Inflammatory macrophage (primary cell): ENCODE measurements around the gene CD99L2.

Experiments used
- DNase-seq, 2 donors: peaks; one replicate each; pipeline ENCODE4 v3.0.0-alpha.2; 2020 to 2022
- total RNA-seq, 18 experiments: gene quantifications; one replicate each; lab custom pipeline; 2026; ENCODE audit warnings: mixed read lengths in 6 of 18, inconsistent platforms in 2 of 18; lab: John Stamatoyannopoulos, UW

The CD99L2 gene
- 33.6 to 76.0 (median 59.5) reads per million in 18 experiments for total RNA-seq

DNA sequence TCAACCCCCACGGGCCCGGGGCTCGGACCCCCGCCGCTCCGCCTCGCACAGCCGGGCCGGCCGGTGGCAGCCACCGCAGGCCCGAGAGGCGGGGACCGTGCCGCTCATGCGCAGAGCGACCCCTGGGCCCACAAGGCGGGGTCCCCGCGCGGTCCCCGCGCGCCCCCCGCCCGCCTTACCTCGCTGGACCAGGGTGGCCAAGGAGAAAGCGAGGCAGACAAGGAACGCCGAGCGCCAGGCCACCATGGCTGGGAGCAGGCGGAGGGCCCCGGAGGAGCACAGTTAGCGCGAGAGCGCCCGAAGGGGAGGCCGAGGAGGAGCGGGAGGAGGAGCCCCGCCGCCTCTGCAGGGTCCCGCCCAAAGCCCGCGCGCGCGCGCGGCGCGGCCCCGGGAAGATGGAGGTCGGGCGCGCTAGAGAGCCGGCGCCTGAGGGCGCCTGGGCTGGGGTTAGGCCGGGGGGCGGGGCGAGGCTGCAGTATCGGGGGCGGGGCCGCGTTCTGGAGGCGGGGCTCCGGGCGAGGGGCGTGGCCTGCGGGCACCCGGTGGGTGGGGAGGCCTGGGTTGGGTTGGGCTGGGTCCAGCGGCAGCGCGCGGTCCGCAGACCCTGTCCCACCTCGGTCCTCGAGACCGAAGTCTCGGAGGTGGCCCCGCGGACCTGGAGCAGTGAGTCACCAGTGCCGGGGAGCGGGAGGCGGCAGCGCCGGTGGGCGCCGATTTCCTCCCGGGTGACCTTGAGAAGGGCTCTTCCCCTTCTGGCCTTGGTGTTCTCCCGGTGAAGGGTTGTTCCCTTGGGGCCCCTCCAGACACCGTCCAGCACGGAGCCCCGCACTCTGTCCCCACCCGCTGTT lies at the start of gene CD99L2:
TSS of gene CD99L2 (minus strand) at position 326 of the 848 bp plus-strand sequence. CDS start at position 246, 80 bp downstream.
- DNase-seq, result peak; percentile 87 to 88

DNA sequence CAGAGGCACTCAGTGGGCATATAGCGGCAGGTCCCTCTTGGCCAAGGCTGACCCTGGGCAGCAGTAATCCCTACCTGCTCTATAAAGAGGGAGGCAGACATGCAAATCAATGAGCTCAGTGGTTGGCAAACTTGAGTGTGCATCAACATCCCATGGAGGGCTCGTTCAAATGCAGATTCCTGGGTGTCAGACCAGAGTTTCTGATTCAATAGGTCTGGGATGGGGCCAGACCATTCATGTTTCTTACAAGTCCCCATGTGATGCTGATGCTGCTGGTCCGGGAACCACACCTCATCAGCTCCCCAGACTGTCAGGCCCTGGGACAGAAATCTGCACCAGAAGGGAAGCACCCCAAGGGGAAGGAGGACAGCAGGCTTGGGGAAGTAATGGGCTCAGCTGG lies 45.8 kb upstream of the CD99L2 start:
- peak in 1 of 2 donors; percentile 1 for DNase-seq

DNA sequence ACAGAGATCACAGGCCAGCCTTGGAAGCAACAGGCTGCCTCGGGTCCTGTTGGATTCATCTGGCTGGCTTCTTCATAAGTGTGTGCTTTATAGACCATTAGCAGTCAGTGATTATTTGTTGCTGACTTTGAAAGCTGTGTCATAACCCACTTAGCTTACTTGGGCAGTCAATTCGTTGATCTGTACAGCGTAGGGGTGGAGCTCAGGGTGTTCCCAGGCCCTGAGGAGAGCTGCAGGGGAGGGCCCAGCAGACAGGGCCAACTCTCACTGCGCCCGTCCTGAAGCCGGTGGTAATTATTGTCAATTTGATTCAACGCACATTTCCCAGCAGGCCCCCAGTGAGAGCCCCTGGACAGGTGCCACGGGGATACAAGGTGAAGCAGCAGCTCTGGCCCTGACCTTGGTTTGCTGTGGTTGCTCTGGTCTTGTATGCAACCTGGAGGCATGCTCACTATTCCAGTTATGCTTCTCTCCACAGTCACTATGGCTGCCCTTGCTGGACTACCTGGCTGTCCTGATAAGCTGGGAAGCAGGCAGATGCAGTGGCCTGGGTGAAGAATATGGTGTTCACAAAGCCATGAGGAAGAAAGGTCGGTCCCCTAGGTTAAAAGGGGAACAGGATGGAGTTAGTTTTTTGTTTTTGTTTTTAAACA lies 44.6 kb upstream of the CD99L2 start:
- no peak for DNase-seq

GRCh38 chrX:150941580-150941979 lies 43.1 kb upstream of the CD99L2 start:
- DNase-seq, result no peak

DNA sequence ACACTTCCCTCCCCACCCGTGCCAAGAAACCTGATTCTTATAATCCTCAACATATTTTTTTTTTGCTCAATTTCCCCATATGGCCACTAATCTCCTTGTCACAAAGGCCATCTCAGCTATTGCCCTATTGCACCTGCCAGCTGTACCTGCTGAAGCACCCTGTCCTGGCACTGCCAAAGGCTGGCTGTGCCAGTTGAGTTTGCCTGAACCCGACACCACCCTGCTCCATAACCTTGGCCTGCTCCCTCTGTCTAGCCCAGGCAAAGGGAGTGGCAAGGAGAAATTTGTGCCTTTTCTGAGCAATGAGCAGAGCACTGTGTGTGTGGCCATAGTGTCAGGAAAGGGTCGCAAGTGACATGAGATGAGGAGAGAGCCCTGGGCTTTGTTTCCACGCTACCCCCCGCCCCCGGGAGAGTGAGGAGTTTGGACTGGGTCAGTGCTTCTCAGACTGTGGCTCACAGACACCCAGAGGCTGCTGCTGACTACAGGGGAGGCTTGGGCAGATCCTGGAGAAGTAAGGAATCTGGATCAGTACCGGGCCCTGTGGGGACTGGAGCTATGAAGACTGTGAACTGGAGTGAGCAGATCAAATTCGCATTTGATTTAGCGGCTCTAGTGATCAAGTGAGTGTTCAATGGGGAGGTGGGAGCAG lies 42.5 kb upstream of the CD99L2 start:
- DNase-seq, result no peak

- no peak for DNase-seq
These were observed 38.1 kb upstream of the CD99L2 start for GRCh38 chrX:150936556-150936955.

DNA sequence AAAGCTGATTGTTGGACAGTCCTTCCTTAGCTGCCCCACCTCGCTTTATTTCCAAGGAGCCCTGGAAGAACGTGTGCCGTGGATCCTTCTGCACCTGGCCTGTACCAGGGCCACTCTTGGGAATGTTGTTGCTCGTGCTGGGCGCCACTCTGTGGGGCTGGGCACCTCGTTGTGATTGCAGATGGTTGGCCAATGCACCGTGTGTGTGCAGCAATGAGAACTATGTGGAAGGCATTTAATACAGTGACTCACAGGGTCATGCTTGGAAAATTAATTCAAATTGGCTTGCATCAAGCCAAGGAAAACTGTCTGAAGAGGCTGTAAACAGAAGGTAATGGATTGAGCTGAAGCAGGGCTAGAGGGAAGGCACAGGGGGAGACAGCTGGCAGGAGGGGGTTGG lies 37.0 kb upstream of the CD99L2 start:
- DNase-seq, result no peak

DNA sequence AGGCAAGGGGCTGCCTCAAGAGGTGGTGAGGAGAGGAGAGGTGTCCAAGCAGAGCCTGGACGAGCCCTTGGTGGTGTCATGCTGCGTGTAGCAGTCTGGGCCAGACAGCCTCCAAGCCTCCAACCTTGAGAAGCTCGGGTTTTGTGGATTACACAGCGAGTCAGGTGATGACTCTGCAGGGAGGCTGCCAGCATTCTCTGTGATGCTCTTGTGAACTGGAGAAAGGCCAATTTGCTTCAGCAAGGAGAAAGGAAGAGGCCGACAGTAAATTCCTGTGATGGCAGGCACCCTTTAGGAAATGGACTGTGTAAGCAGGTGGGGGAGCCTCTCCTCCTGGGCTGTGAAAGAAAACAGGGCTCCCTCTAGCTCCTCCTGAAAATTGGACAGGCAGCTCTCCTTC lies 36.0 kb upstream of the CD99L2 start:
- DNase-seq, result no peak

DNA sequence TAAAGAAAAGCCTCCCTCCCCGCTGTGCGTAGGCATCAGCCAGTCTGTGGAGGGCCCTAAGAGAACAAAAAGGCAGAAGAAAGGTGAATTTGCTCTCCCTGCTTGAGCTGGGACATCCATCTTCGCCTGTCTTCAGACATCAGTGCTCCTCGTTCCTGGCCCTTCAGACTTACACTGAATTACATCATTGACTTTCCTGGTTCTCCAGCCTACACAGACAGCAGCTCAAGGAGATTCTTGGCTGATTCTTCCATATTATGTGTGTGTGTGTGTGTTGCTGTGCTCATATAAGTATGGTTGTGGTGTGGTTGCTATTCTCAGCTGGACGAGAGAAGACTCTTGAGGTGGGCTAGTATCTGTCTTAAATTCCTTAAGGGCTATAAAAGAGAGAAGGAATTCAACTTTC lies 35.5 kb upstream of the CD99L2 start:
- DNase-seq, result no peak

- no peak for DNase-seq
These were observed 30.6 kb upstream of the CD99L2 start for GRCh38 chrX:150929058-150929457.

DNA sequence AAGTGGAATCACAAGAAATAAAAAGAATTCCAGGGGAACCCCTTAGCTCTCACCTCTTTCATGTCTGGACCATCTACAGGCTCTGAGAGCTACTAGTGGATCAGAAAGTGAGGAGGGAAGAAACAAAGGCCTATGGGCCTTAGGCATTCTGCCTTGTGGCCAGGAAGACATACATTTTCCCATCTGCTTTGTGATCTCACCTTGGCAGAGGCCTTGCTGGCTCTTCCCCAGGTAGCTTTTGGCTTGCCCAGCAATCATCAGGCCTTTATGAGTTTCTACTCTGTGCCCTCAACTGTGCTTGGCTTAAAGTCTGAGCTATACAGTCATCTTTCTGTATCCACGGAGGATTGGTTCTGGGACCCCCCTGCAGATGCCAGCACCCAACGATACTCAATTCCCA lies 28.3 kb upstream of the CD99L2 start:
- no peak for DNase-seq

DNA sequence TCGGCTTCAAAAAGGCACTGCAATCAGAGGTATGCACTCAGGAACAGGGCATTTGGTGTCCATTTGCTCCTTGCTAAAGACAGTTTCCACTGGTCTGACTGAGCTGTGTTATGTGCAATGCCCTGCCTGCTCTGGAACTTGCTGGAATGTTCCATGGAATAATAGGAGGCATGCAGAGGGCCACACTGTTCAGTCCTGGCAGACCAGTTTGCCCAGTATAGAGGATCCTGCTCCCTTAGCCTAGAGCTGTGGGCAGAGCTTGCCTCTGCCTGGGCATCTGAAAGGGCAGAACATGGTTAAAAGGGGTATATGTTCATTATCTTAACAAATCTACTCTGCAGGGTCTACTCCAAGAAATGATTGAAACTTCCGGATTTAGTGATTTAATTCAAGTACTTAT lies 27.8 kb upstream of the CD99L2 start:
- DNase-seq, result no peak

DNA sequence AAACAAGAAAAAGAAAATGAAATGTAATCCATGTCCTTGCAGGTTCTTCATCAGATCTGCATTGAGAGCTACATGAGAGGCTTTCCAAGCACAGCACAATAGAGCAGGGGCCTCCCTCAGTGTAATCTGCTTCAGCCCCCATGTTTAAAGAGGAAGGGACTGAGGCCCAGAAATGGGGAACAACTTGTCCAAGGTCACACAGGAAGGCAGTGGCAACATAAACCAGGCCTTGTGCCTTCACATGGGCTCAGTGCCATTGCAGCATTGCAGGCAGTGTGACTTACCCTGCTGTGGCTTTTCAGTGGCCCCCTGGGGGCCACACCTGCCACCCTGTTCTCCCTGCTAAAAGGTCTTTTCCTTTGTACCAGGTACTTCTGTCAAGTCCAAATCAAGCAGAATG lies 20.9 kb upstream of the CD99L2 start:
- peak; percentile 31 to 55 for DNase-seq

- DNase-seq, result no peak
These were observed 15.0 kb upstream of the CD99L2 start for GRCh38 chrX:150913511-150913910.

- no peak for DNase-seq
These were observed 9.0 kb upstream of the CD99L2 start for GRCh38 chrX:150907474-150907873.

DNA sequence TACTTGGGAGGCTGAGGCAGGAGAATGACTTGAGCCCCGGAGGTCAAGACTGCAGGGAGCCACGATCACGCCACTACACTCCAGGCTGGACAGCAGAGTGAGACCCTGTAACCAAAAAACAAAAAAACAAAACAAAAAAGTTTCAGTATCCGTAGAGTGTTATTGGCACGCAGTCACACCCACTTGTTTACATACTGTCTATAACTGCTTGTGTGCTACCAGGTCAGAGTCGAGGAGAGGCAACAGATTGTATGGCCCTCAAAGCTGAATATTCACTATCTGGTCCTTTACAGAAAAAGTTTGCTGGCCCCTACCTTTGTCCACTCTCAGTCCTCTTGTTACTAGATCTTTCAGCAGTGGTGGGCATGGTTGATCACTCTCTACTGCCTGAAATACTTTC lies 8.2 kb upstream of the CD99L2 start:
- DNase-seq, result no peak

- DNase-seq, result no peak
These were observed 6.8 kb upstream of the CD99L2 start for GRCh38 chrX:150905293-150905692.

- DNase-seq, result no peak
These were observed 4.6 kb upstream of the CD99L2 start for GRCh38 chrX:150903110-150903508.

DNA sequence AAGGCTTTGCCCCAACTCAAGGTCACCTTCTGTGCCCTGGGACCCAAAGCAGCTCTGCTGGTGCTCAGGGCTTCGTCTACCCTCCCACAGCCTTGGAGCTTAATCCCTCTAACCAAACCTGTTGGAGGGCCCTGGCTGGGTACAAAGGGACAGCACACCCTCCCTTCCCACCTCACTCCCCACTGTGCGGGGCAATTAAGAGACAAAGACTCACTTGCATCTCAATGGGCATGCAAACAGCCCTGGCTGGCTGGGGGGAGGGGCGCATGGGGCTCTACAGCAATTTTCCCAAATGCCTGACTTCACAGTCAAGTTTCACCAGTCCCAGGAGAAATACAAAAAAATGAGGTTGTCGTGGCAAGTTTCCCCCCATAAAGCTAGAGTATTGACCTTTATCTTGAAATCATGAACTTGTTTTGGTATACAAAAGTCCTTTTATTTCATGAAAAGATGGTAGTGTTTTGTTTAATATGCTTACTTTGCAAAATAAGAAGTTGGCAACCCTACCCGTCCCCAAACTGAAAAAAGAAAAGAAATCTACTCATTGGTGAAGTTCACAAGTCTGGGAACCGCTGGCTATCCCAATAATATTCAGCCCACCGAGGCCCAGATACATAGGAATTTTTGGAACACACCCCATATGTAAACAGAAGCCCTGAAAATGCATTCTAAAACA lies 4.1 kb upstream of the CD99L2 start:
- no peak for DNase-seq

DNA sequence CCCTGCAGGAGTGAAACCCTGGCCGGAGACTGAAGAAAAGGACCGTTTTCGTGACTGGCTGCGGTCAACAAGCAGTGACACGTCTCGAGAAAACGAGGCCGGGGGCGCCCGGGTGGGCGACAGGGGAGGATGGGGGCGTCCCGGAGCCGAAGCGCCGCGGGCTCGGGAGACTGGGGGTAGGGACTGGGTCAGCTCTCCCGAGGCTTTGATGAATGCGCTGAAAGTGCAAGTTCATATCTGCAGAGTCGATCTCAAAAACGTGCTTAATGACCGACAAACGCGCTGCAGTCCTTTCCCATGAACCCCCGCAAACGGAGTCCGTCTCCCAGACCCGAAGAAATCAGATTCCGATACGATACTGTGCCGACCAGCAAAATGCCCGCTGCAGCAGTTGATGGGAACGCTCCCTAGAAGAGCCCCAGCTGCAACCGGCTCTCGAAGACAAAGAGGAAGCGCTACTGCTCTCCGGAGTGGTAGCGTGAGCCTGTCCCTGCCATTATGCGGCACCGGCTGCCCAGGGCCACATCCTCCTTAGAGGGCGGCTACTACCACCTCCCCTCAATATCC lies 806 bp upstream of the CD99L2 start:
- DNase-seq, result peak; percentile 66 to 72

DNA sequence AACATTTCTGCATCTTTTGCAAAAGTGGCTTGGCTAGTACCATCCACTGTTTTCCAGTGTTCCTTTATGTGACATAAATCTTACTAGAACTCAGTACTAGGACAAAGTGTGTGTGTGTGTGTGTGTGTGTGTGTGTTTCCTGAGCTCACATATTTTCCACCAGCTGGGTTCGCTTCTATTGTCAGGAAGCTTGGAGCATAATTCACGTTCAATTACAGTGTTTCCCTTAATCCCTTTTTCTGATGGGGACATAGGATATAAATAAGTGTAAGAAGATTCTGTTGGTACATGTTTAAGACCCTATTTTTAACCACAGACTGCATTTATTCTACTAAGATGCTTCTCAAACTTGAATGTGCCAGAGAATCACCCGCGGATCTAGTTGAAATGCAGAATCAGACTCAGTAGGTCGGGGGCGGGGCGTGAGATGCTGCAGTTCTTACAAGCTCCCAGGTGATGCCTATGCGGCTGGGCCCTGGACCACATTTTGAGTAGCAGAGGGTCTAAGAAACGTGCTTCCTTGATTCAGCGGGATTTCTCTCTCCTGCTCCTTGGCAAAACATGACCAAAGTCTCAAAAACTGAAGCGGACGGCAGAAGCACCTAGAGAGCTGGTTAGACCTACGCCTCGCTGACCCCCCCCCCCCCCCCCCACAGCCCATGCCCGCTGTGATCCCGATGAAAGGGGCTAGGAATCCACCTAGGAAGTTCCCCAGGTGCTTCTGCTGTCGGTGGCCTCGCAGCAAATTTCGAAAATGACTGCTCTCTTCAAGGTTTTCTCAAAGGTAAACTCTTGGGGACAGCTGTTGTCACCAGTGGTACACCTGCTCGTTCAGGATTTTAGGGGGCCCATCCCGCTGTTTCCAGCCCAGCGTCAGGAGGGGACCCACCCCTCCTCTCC lies 797 bp downstream of the CD99L2 start:
- no peak for DNase-seq

- no peak for DNase-seq
These were observed 1.8 kb downstream of the CD99L2 start for GRCh38 chrX:150896632-150897031.
